Keratinocyte (primary cell): ENCODE results near the gene NUDT14. TPM values are rescaled to one million over a fixed set of nuclear protein-coding genes. Genes with fewer than 3 reads are reported as not detected.

Experiments
- DNase-seq: peaks from one replicate; pipeline ENCODE4 v3.0.0-alpha.2; 2011; ENCODE audit warnings: low read depth, missing footprints, low spot score
- FAIRE-seq: peaks from 2 replicates; lab custom pipeline; 2011; peaks lifted over from hg19 to GRCh38; lab: Jason Lieb, UNC
- H2AFZ ChIP-seq: 2 replicates; pipeline ENCODE4 v1.6.0; 2012; ENCODE audit warnings: low read length, control low read depth, inconsistent platforms; ENCODE audit not compliant: control insufficient read depth
- H3K27ac ChIP-seq: 2 replicates; pipeline ENCODE4 v1.5.1; 2011; ENCODE audit warnings: low read length; ENCODE audit not compliant: control insufficient read depth, insufficient read depth
- H3K27me3 ChIP-seq: 3 replicates; pipeline ENCODE4 v1.6.0; 2011; ENCODE audit warnings: low read length; ENCODE audit not compliant: control insufficient read depth, insufficient read depth; ENCODE audit errors: extremely low read depth
- H3K36me3 ChIP-seq, 2 experiments: 2 replicates in 1 of 2; 3 replicates in 1 of 2; pipeline ENCODE4 v1.5.1; 2011; ENCODE audit warnings: low read length in 2 of 2, mild to moderate bottlenecking in 1 of 2; ENCODE audit not compliant: control insufficient read depth in 2 of 2, insufficient read depth in 2 of 2; ENCODE audit errors: extremely low read depth in 1 of 2
- H3K4me1 ChIP-seq: 3 replicates; pipeline ENCODE4 v1.5.1; 2011; ENCODE audit warnings: low read length; ENCODE audit not compliant: control insufficient read depth, insufficient read depth; ENCODE audit errors: extremely low read depth
- H3K4me2 ChIP-seq: 3 replicates; pipeline ENCODE4 v1.6.0; 2011; ENCODE audit warnings: low read depth, low read length; ENCODE audit not compliant: control insufficient read depth, insufficient read depth; ENCODE audit errors: extremely low read depth
- H3K4me3 ChIP-seq, 3 experiments: fragments of 200-600 bp in 1 of 3; sonication (generic) in 1 of 3; 2 replicates in 2 of 3; 3 replicates in 1 of 3; pipeline ENCODE4 v1.5.1; 2011 to 2016; ENCODE audit warnings: low read length in 3 of 3, mild to moderate bottlenecking in 3 of 3, control low read depth in 2 of 3, inconsistent platforms in 1 of 3, low read depth in 1 of 3, mixed read lengths in 1 of 3, mixed run types in 1 of 3, moderate library complexity in 1 of 3; ENCODE audit not compliant: control insufficient read depth in 2 of 3, insufficient read depth in 2 of 3; ENCODE audit errors: extremely low read depth in 1 of 3
- H3K79me2 ChIP-seq: 2 replicates; pipeline ENCODE4 v1.6.0; 2012; ENCODE audit warnings: low read length; ENCODE audit not compliant: control insufficient read depth, insufficient read depth
- H3K9ac ChIP-seq: 3 replicates; pipeline ENCODE4 v1.6.0; 2011; ENCODE audit warnings: low read length; ENCODE audit not compliant: control insufficient read depth, insufficient read depth; ENCODE audit errors: extremely low read depth
- H3K9me1 ChIP-seq: 3 replicates; pipeline ENCODE4 v1.6.0; 2011; ENCODE audit warnings: low read length; ENCODE audit not compliant: control insufficient read depth, insufficient read depth; ENCODE audit errors: extremely low read depth
- H3K9me3 ChIP-seq: 2 replicates; pipeline ENCODE4 v1.5.1; 2012; ENCODE audit warnings: low read depth, low read length; ENCODE audit not compliant: control insufficient read depth
- H4K20me1 ChIP-seq: 3 replicates; pipeline ENCODE4 v1.6.0; 2011; ENCODE audit warnings: low read length; ENCODE audit not compliant: control insufficient read depth, insufficient read depth; ENCODE audit errors: extremely low read depth
- CTCF ChIP-seq, 3 experiments: IDR thresholded peaks in 1 of 3; conservative IDR thresholded peaks in 1 of 3; optimal IDR thresholded peaks in 1 of 3; 2 replicates in 2 of 3; 3 replicates in 1 of 3; pipeline versions ENCODE3 to v1.5.1; 2011; ENCODE audit warnings: low read length in 3 of 3, mild to moderate bottlenecking in 3 of 3, moderate library complexity in 2 of 3, control low read depth in 1 of 3, inconsistent platforms in 1 of 3; ENCODE audit not compliant: insufficient read depth in 2 of 3; ENCODE audit errors: extremely low read depth in 1 of 3
- EZH2 ChIP-seq: IDR thresholded peaks from one replicate; pipeline ENCODE4 v1.6.1; 2012; ENCODE audit warnings: inconsistent platforms, mild to moderate bottlenecking, low read length, moderate library complexity
- dilution Hi-C: fragments of 300-500 bp; cut with MboI; formaldehyde crosslinking; loops from one replicate; pipeline ENCODE4 v1.7.0; 2020; ENCODE audit warnings: low sequenced_read_pairs; ENCODE audit not compliant: extremely low pct_ligation_motif_present
- polyA minus RNA-seq, 3 experiments: library from RNA; depleted of rRNA, polyadenylated mRNA; stranded (reverse); fragments of >200 nt; gene quantifications; 1 replicate in 1 of 3; 2 replicates in 1 of 3; 3 replicates in 1 of 3; pipeline ENCODE4 v1.2.3, GENCODE V29; 2011
- polyA plus RNA-seq, 5 experiments: library from polyadenylated mRNA; depleted of rRNA in 3 of 5; stranded (reverse) in 3 of 5; stranded (forward) in 1 of 5; unstranded in 1 of 5; fragments of >200 nt; gene quantifications; 1 replicate in 1 of 5; 2 replicates in 3 of 5; 3 replicates in 1 of 5; pipeline versions ENCODE4 v1.2.1 to v1.2.3, GENCODE V29; 2011 to 2012; ENCODE audit warnings: missing spikeins in 2 of 5, low read depth in 1 of 5, low replicate concordance in 1 of 5

The NUDT14 gene
- polyA plus RNA-seq = 15.6 to 28.8 TPM (median 16.1 TPM) in 3 replicates
- polyA plus RNA-seq (2011; ENCODE audit: low read depth) = 4.9 TPM
- 9.0 and 27.0 TPM in 2 replicates for polyA plus RNA-seq (2011; cell fraction: cytosol; rRNA removed)
- polyA plus RNA-seq (2011; cell fraction: nucleus; rRNA removed) = 9.5 and 12.3 TPM in 2 replicates
- polyA plus RNA-seq (2012; ENCODE audit: low replicate concordance) = 19.5 and 34.9 TPM in 2 replicates
- 7.7 to 14.3 TPM (median 11.1 TPM) in 3 replicates for polyA minus RNA-seq
- polyA minus RNA-seq (2011; cell fraction: cytosol; rRNA and poly(A)+ RNA removed) = 37.0 TPM
- 2.3 and 5.8 TPM in 2 replicates for polyA minus RNA-seq (2011; cell fraction: nucleus; rRNA and poly(A)+ RNA removed)

GRCh38 chr14:105180592-105181548 lies at the start of gene NUDT14:
Gene NUDT14, minus strand, starts transcription at chr14:105181312. Its CDS starts 103 bp downstream, at chr14:105181209.
- no peak within 1 kb of the TSS for H3K27ac ChIP-seq

DNA sequence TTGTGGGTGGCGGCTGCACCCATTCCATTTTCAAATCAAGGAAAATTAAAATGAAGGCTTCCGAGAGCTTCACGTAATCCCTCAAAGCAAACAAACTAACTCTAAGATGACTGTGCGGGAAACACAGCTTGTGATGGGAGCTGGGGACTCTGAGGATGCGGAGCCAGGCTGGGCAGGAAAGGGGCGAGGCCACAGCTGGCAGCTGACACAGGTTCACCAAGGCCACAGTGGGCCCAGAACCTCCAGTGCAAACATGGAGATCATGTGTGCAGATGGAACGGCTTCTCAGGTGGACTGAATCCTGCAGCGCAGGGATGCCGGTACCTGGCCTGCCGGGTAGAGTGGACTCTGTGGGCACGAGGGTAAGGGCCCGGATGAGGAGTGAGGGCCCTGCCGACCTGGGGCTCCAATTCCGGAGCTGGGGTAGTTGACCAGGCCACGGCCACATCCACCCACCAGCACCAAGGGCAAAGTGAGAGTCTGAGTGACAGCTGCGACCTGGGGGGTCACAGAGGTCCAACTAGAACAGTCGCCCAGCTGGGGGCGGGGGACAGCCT lies 48.1 kb upstream of the NUDT14 start:
- no peak overlapping the region for H3K27ac ChIP-seq
- H3K9ac ChIP-seq = no peak overlapping the region
- no peak overlapping the region for H2AFZ ChIP-seq
- H3K9me3 ChIP-seq = peaks cover 2% of the 10 kb centered on the region
- H3K36me3 ChIP-seq = peaks cover 5 to 7% of the 10 kb centered on the region in 2 experiments
- FAIRE-seq (no peak), DNase-seq (no peak)
- TF ChIP-seq CTCF (optimal IDR thresholded peaks at IDR 0.05 in 1 of 3, IDR thresholded peaks at IDR 0.05 in 1 of 3, conservative IDR thresholded peaks at IDR 0.05 in 1 of 3; ENCODE audit: extremely low read depth in 1 of 3, insufficient read depth in 2 of 3, low read length in 3 of 3) (no peak), EZH2 (no peak)
- H3K4me2 ChIP-seq = no peak overlapping the region
- peaks cover 2% of the 10 kb centered on the region for H3K79me2 ChIP-seq
- H4K20me1 ChIP-seq = no peaks in the 10 kb centered on the region
- H3K4me3 ChIP-seq = no peak overlapping the region
- no peaks in the 10 kb centered on the region for H3K27me3 ChIP-seq
- H3K9me1 ChIP-seq = no peaks in the 10 kb centered on the region
- H3K4me1 ChIP-seq = no peaks in the 10 kb centered on the region
- dilution Hi-C loops = no loop called here

More at GRCh38 chr14:105180592-105181548, at the start of gene NUDT14:
- Histone ChIP-seq H3K4me2 (peak within 1 kb of the TSS; percentile 85), H3K9ac (peak within 1 kb of the TSS; percentile 50), H3K36me3 (no peaks in the 10 kb centered on the region), H3K9me3 (no peaks in the 10 kb centered on the region), H3K4me3 (peak within 1 kb of the TSS; percentile 53 to 76 (median 64)), H3K27me3 (no peaks in the 10 kb centered on the region), H3K9me1 (no peaks in the 10 kb centered on the region), H3K79me2 (no peaks in the 10 kb centered on the region), H3K4me1 (peaks cover 22% of the 10 kb centered on the region), H2AFZ (no peak within 1 kb of the TSS), H4K20me1 (no peaks in the 10 kb centered on the region)
- DNase-seq (no peak), FAIRE-seq (no peak)
- dilution Hi-C loops = no loop called here
- TF ChIP-seq CTCF (optimal IDR thresholded peaks at IDR 0.05 in 1 of 3, IDR thresholded peaks at IDR 0.05 in 1 of 3, conservative IDR thresholded peaks at IDR 0.05 in 1 of 3; ENCODE audit: extremely low read depth in 1 of 3, insufficient read depth in 2 of 3, low read length in 3 of 3) = no peak
- TF ChIP-seq EZH2 = no peak
